ENCODE measurements around the gene SUDS3. TPM values are rescaled to one million over a fixed set of nuclear protein-coding genes. Genes with fewer than 3 reads are reported as not detected.

SUDS3 gene
- total RNA-seq, 1 experiment from 2014 or later: 50.5 TPM

- no peak overlapping the region for H2BK12ac ChIP-seq (ENCODE audit: insufficient read length, low read depth, low read length)
- H3K27me3 ChIP-seq (ENCODE audit: insufficient read depth, low read length): no peaks in the 10 kb centered on the region
- H3K79me1 ChIP-seq (ENCODE audit: insufficient read depth, low read depth, low read length, poor library complexity, severe bottlenecking): no peaks in the 10 kb centered on the region
- H3K4me1 ChIP-seq (ENCODE audit: insufficient read depth, low read length): no peaks in the 10 kb centered on the region; the same call in 1 of the 2 replicates
- no peak overlapping the region for H3K56ac ChIP-seq (ENCODE audit: insufficient read length, low read depth, low read length)
- H2BK20ac ChIP-seq (ENCODE audit: low read depth, low read length, poor library complexity, severe bottlenecking): no peak overlapping the region
- no peak overlapping the region; a peak in 3 of 7 replicates for H3K27ac Mint-ChIP-seq
- no peak overlapping the region for H3K4ac ChIP-seq (ENCODE audit: low read depth, low read length)
- no peak overlapping the region for H3K9ac ChIP-seq (ENCODE audit: extremely low read depth, insufficient read length, low read length)
- no peaks in the 10 kb centered on the region for H3K23me2 ChIP-seq (ENCODE audit: insufficient read length, low read depth, low read length, poor library complexity, severe bottlenecking)
- H3K4me1 Mint-ChIP-seq: peaks cover 0 to 7% of the 10 kb centered on the region in 2 experiments; a peak in 1 of 4 replicates
- H2BK15ac ChIP-seq (ENCODE audit: low read depth, low read length): no peak overlapping the region
- H3K18ac ChIP-seq (ENCODE audit: insufficient read length, low read depth, low read length): no peak overlapping the region
- no peak overlapping the region for H2AK5ac ChIP-seq (ENCODE audit: insufficient read length, low read length)
- H3K9me3 ChIP-seq (ENCODE audit: control insufficient read depth, low read depth, low read length): no peaks in the 10 kb centered on the region
- peaks cover 0 to 2% (median 0%) of the 10 kb centered on the region in 3 experiments; a peak in 3 of 7 replicates for H3K36me3 Mint-ChIP-seq (ENCODE audit: insufficient read depth in 1 of 3, low read depth in 3 of 3)
- no peak overlapping the region for H4K5ac ChIP-seq (ENCODE audit: insufficient read length, low read depth, low read length)
- peaks cover 3 to 10% of the 10 kb centered on the region in 2 experiments; a peak in 4 of 5 replicates for H3K9me3 Mint-ChIP-seq
- H3K4me2 ChIP-seq (ENCODE audit: insufficient read depth, insufficient read length, low read length): no peak overlapping the region
- no peak overlapping the region for H3K4me3 Mint-ChIP-seq
- H2AFZ ChIP-seq (ENCODE audit: low read length): no peak overlapping the region
- TF ChIP-seq, protein P1, sequence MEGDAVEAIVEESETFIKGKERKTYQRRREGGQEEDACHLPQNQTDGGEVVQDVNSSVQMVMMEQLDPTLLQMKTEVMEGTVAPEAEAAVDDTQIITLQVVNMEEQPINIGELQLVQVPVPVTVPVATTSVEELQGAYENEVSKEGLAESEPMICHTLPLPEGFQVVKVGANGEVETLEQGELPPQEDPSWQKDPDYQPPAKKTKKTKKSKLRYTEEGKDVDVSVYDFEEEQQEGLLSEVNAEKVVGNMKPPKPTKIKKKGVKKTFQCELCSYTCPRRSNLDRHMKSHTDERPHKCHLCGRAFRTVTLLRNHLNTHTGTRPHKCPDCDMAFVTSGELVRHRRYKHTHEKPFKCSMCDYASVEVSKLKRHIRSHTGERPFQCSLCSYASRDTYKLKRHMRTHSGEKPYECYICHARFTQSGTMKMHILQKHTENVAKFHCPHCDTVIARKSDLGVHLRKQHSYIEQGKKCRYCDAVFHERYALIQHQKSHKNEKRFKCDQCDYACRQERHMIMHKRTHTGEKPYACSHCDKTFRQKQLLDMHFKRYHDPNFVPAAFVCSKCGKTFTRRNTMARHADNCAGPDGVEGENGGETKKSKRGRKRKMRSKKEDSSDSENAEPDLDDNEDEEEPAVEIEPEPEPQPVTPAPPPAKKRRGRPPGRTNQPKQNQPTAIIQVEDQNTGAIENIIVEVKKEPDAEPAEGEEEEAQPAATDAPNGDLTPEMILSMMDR (conservative IDR thresholded peaks at IDR 0.05): no peak
- H4K8ac ChIP-seq (replicated peaks; ENCODE audit: insufficient read length, low read depth, low read length): no peak overlapping the region
- H3T11ph ChIP-seq (ENCODE audit: low read length): no peak overlapping the region
- no peak overlapping the region for H2BK5ac ChIP-seq (ENCODE audit: insufficient read length, low read length)
- no peaks in the 10 kb centered on the region for H3K79me2 ChIP-seq (ENCODE audit: insufficient read depth, low read length)
- H3K23ac ChIP-seq (ENCODE audit: insufficient read length, low read depth, low read length): no peak overlapping the region
- H3K27me3 Mint-ChIP-seq (ENCODE audit: low read depth): 0 out of 2 replicates have a peak, but pooled peaks cover 1% of the 10 kb centered on the region
- H3K14ac ChIP-seq (ENCODE audit: insufficient read depth, low read length): no peak overlapping the region
- no peak overlapping the region for H2BK120ac ChIP-seq (ENCODE audit: low read depth, low read length, poor library complexity, severe bottlenecking)
- no peak overlapping the region for H3K27ac ChIP-seq (ENCODE audit: insufficient read length, low read depth, low read length)
- no CpG with 5 or more reads among the region's 7 CpGs for WGBS (ENCODE audit: extremely low coverage, insufficient read length, low lambda C conversion rate)
- H4K91ac ChIP-seq (ENCODE audit: insufficient read length, low read depth, low read length): no peak overlapping the region
- no peaks in the 10 kb centered on the region for H4K20me1 ChIP-seq (ENCODE audit: control insufficient read depth, insufficient read depth, insufficient read length)
- DNase-seq: no peak
Observed at GRCh38 chr12:118358612-118359540, 17.5 kb upstream of the SUDS3 start.
